Inflammatory macrophage (primary cell): ENCODE results near the gene HDC.

Experiments
- DNase-seq, 2 donors: peaks; one replicate each; pipeline ENCODE4 v3.0.0-alpha.2; 2020 to 2022

The HDC gene

DNA sequence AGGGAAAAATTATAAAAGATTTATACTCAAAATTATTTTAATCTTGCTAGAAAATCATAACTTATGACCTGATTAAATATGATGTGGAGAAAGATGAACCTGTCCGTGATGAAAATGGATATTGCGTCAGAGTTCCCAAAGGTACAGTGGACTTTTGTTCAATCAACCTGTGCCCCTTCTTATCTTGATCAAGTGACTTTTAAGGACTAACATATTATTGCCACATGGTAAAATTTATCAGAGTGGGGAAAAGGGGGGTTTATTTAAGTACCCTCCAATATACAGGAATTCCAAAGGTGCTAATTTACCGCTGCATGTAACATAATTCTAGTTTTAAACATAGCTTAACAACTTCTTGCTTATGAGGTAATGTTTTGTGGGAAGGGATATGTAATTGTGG, 39.6 kb downstream of the HDC start:
- DNase-seq, result no peak

DNA sequence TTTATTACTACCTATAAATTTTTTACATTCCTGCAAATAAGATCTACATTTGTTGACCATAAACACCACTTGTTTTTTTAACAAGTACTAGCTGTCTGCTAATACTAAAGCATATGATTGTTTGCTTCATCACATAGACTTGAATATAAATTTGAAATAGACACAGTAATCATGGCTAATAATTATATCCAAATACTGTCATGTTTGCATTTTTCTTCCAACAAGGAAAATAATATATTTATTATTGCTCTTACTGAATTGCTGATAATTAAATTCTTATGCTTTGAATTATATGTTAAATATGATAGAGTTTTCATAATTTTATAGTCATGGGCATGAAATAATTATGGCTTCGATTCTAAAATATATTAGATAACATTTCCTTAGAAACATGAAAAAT, 40.5 kb downstream of the HDC start:
- no peak for DNase-seq

- no peak for DNase-seq
Observed at GRCh38 chr15:50224606-50225005, 40.9 kb downstream of the HDC start.

GRCh38 chr15:50222181-50222580, 43.3 kb downstream of the HDC start:
- DNase-seq, result no peak

DNA sequence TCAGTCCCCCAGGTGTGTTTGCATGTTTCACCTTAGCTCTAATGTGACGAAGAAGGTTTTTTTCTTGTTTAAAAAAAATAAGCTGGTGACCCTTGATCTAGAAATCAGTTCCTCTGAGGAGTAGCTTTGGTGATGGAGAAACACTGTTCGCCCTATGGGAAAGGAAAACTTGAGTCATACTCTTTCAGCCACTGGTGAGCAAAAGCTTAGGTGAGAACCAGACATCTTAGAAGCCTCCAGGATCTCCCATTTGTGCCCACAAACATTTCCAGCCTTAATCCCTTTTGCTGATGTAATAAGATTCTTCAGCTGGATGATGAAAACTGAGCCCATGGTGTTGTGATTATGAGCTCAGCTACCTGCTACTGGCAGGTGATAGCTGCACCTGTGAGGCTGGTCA, 45.7 kb downstream of the HDC start:
- no peak for DNase-seq

DNA sequence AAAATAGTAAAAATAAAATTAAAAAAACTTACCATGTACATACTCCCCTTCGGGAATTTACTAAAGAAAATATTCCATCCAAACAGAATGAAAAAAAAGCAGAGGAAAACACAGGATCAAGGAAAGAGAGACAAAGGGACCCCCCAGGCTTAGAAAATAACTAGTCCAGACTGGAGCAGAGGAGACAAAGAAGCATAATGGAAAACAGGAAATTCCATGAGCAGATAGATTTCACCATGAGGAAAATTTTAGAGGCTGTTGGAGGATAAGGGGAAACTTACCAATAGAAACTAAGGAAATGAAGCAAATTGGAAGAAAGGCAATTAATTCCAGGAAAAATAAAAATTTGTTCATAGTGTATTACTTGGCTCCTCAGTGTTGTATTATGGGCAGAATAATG, 46.8 kb downstream of the HDC start:
- DNase-seq, result no peak

DNA sequence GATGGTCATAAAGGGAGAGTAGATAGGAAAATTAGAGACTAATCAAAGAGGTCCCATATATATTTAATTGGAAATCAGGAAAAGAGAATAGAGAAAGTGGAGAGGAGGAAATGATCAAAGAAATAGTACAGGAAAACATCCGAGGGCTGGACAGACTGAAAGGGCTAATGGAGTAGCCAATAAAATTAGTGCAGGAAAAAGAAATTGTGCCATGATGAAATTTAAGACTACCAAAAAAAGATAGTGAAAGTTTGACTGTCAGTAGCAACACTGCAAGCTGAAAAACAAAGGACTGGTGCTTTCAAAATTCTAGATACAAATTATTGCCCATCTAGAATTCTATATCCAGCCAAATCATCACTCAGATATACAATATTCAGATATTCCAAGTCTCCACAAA, 47.2 kb downstream of the HDC start:
- DNase-seq, result no peak

DNA sequence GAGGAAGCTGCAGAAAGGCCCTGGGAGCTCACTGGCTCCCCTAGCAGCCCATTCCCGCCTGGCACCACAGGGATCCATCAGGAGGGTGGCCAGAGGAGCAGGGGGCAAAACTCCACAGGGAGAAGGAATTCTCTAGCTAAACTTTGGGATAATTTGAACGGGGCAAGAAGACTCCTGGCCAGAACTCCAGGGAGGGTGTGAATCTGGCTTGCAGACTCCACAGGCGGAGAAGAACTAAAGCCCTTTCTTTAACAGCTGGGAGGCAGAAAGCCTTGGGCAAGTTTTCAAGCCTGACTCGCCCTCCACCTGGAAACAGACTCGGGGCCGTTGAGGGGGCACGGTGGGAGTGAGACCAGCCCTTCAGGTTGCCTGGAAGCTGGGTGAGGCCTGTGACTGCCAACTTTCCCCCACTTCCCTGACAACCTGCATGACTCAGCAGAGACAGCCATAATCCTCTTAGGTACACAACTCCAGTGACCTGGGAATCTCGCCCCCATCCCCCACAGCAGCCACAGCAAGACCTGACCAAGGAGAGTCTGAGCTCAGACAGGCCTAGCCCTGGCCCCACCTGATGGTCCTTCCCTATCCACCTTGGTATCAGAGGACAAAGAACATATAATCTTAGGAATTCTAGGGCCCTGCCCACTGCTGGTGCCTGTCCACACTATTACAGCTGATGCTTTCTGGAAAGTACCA, 54.9 kb downstream of the HDC start:
- no peak for DNase-seq

DNA sequence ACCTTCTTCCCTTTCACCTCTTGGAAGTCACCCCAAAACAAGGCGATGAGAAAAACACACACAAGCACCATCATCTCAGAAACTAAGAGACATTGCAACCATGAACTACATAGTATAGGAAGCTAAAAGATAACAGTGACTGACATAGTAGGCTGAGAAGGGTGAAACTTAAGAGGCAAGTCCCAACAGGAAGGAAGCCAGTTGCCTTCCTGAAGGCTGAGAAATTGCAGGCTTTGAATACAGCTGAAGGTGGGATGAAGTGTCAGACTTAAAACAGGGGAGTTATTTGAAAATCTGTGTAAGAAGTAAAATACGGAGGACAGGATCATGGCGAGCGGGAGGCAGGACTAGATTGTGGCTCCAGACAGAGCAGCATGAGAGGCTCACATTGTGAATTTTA, 55.7 kb downstream of the HDC start:
- no peak for DNase-seq

DNA sequence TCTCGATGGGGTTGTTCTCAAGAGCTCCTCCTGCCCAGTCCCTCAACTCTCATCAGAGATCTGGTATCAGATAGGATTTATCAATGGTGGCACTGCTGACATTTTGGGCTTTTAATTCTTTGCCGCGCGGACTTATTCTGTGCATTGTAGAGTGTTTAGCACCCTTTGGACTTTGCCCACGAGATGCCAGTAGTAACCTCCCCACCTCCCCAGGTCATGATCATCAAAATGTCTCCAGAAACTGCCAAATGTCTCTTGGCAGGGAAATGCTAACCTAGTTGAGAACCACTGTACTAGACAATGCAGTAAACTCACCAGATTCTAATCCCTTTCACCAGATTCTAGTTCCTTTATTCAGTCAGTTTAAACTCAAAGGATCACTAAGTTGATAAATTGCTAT, 59.5 kb downstream of the HDC start:
- no peak for DNase-seq

GRCh38 chr15:50202003-50202402, 63.5 kb downstream of the HDC start:
- DNase-seq, result no peak

DNA sequence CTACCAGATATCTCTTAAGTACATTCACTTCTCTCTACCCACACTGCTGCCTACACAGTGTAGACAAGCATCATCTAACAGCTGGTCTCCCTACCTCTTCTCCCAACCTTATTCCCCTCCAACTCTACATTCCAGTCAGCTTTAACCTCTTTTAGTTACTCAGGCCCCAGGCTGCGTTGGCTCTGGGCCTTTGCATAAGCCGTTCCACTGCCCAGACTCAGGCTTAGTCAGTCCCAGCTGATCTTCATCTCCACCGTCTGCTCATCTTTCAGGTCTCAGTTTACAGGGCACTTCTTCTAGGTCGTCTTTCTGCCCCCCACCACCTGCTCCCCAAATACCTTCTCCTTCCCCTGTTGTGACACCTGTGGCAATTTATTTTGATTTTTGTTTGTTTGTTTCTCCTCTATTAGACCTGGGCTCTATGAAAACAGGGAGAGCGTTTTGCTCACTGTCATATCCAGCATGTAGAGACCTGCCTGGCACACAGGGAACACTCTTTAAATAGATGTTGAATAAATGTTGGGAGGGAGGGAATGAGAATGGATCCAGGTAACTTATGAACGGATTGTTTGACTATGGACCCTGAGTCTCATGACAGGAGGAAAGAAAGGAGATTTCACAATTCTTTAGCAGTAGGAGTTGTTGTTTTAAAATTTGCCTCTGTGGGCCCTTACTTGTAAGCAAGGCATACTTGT, 72.5 kb downstream of the HDC start:
- no peak for DNase-seq

DNA sequence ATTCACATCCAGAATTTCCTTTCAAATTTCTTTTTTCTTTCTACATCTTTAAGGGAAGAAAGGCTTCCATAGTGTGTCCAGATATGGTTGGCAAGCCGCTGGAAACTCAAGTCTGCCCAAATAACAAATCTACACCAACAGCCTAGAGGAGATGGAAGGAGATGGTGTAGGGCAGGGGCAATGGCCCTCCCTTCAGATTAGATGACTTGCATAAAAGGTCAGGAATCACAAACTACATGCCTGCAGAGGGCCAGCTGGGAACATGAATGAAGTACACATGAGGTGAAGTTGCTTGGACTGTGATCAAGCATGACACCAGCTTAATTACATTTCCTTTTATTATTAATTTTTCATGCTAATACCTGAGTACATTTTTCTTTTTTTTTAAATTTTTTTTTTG, 73.4 kb downstream of the HDC start:
- DNase-seq, result no peak
